A673 (cell line): ENCODE results near the gene RALGAPA2.

Experiments
- CTCF ChIP-seq: fragments of 300-800, 200-600 bp; sonication (generic); conservative IDR thresholded peaks from 2 replicates; pipeline ENCODE4 v1.5.1; 2017; ENCODE audit warnings: low read depth, mild to moderate bottlenecking, antibody characterized with exemption, low read length, moderate library complexity, mixed read lengths
- EZH2 ChIP-seq: fragments of 200-600 bp; sonication (generic); IDR thresholded peaks from 2 replicates; pipeline ENCODE4 v1.6.1; 2017; ENCODE audit warnings: borderline replicate concordance, low read depth, mild to moderate bottlenecking, mixed read lengths, antibody characterized with exemption, low read length; ENCODE audit not compliant: poor library complexity, severe bottlenecking

GRCh38 chr20:20368418-20369249, 343.8 kb downstream of the RALGAPA2 start:
- TF ChIP-seq CTCF (no peak), EZH2 (peak; percentile 83)
